Loucy (cell line): ENCODE measurements around the gene TMEM163.

Experiments used
- H2AFZ ChIP-seq: fragments of 200-600 bp; sonication (generic); 2 replicates; pipeline ENCODE4 v1.6.0; 2016; ENCODE audit warnings: antibody characterized with exemption, mild to moderate bottlenecking, low read length, moderate library complexity
- H3F3A ChIP-seq: fragments of 200-600 bp; 2 replicates; pipeline ENCODE4 v1.6.0; 2016; ENCODE audit warnings: antibody characterized with exemption, low read depth, mild to moderate bottlenecking
- H3K27me3 ChIP-seq: fragments of 200-600 bp; sonication (generic); 2 replicates; pipeline ENCODE4 v1.6.1; 2014; ENCODE audit warnings: low read length, mild to moderate bottlenecking; ENCODE audit not compliant: insufficient read depth, poor library complexity, severe bottlenecking
- H3K36me3 ChIP-seq: fragments of 200-600 bp; sonication (generic); 2 replicates; pipeline ENCODE4 v1.6.1; 2016; ENCODE audit warnings: low read length; ENCODE audit not compliant: insufficient read depth
- H3K4me1 ChIP-seq: fragments of 200-600 bp; sonication (generic); 2 replicates; pipeline ENCODE4 v1.5.1; 2014; ENCODE audit warnings: low read length, mild to moderate bottlenecking; ENCODE audit not compliant: insufficient read depth, poor library complexity, severe bottlenecking
- H3K4me2 ChIP-seq: fragments of 200-600 bp; sonication (generic); 2 replicates; pipeline ENCODE4 v1.6.0; 2014; ENCODE audit warnings: antibody characterized with exemption, low read length, low read depth, mild to moderate bottlenecking; ENCODE audit not compliant: poor library complexity, severe bottlenecking
- H3K4me3 ChIP-seq: fragments of 200-600 bp; sonication (generic); 2 replicates; pipeline ENCODE4 v1.5.1; 2014; ENCODE audit warnings: low read length, mild to moderate bottlenecking, mixed read lengths; ENCODE audit not compliant: poor library complexity, severe bottlenecking
- H3K79me2 ChIP-seq: fragments of 200-600 bp; sonication (generic); 2 replicates; pipeline ENCODE4 v1.6.1; 2014; ENCODE audit warnings: low read length; ENCODE audit not compliant: insufficient read depth
- H3K9ac ChIP-seq: fragments of 200-600 bp; sonication (generic); 2 replicates; pipeline ENCODE4 v1.6.0; 2014; ENCODE audit warnings: mild to moderate bottlenecking, low read depth, low read length, moderate library complexity; ENCODE audit not compliant: poor library complexity, severe bottlenecking
- H3K9me2 ChIP-seq: fragments of 200-600 bp; sonication (generic); replicated peaks from 2 replicates; pipeline ENCODE4 v1.6.1; 2016; ENCODE audit warnings: low read depth, low read length, mixed read lengths
- H3K9me3 ChIP-seq: fragments of 200-600 bp; sonication (generic); 2 replicates; pipeline ENCODE4 v1.6.1; 2014; ENCODE audit warnings: mild to moderate bottlenecking, antibody characterized with exemption, low read length, low read depth; ENCODE audit not compliant: insufficient read depth
- H4K20me1 ChIP-seq: fragments of 200-600 bp; sonication (generic); 2 replicates; pipeline ENCODE4 v1.6.0; 2014; ENCODE audit warnings: antibody characterized with exemption, low read length, mild to moderate bottlenecking; ENCODE audit not compliant: insufficient read depth, poor library complexity, severe bottlenecking
- CTCF ChIP-seq: fragments of 200-600 bp; sonication (generic); conservative IDR thresholded peaks from 2 replicates; pipeline ENCODE4 v1.5.1; 2014; ENCODE audit warnings: mild to moderate bottlenecking, antibody characterized with exemption, low read length
- EZH2phosphoT487 ChIP-seq: fragments of 200-600 bp; IDR thresholded peaks from 2 replicates; pipeline ENCODE4 v1.6.1; 2018; ENCODE audit warnings: antibody characterized with exemption, mild to moderate bottlenecking, moderate library complexity, borderline replicate concordance

The TMEM163 gene

GRCh38 chr2:134502104-134502503 is 216.7 kb downstream of the TMEM163 start:
- Histone ChIP-seq H3K27me3 (no peaks in the 10 kb centered on the region), H3K79me2 (no peaks in the 10 kb centered on the region), H3K4me2 (no peak overlapping the region), H3K9me3 (no peaks in the 10 kb centered on the region), H3K9me2 (no peaks in the 10 kb centered on the region), H3K9ac (no peak overlapping the region), H3K36me3 (no peaks in the 10 kb centered on the region), H3K4me3 (no peak overlapping the region), H2AFZ (no peak overlapping the region), H3K4me1 (no peaks in the 10 kb centered on the region), H4K20me1 (no peaks in the 10 kb centered on the region), H3F3A (no peaks in the 10 kb centered on the region)
- TF ChIP-seq EZH2phosphoT487, result no peak
- no peak for TF ChIP-seq CTCF

GRCh38 chr2:134501476-134502091 is 217.2 kb downstream of the TMEM163 start:
- no peaks in the 10 kb centered on the region for H3K9me3 ChIP-seq
- TF ChIP-seq CTCF (no peak), EZH2phosphoT487 (no peak)
- no peak overlapping the region for H2AFZ ChIP-seq
- H3K4me3 ChIP-seq, result no peak overlapping the region
- H4K20me1 ChIP-seq, result no peaks in the 10 kb centered on the region
- no peaks in the 10 kb centered on the region for H3K79me2 ChIP-seq
- H3K9ac ChIP-seq, result no peak overlapping the region
- no peaks in the 10 kb centered on the region for H3K27me3 ChIP-seq
- no peak overlapping the region for H3K4me2 ChIP-seq
- no peaks in the 10 kb centered on the region for H3K9me2 ChIP-seq
- no peaks in the 10 kb centered on the region for H3F3A ChIP-seq
- no peaks in the 10 kb centered on the region for H3K4me1 ChIP-seq
- no peaks in the 10 kb centered on the region for H3K36me3 ChIP-seq

GRCh38 chr2:134500211-134500935 is 218.4 kb downstream of the TMEM163 start:
- H3K9me2 ChIP-seq, result no peaks in the 10 kb centered on the region
- H3K4me3 ChIP-seq, result no peak overlapping the region
- H3K4me1 ChIP-seq, result no peaks in the 10 kb centered on the region
- H3K9ac ChIP-seq, result no peak overlapping the region
- H3K79me2 ChIP-seq, result no peaks in the 10 kb centered on the region
- H3F3A ChIP-seq, result no peaks in the 10 kb centered on the region
- H3K27me3 ChIP-seq, result no peaks in the 10 kb centered on the region
- TF ChIP-seq EZH2phosphoT487, result no peak
- no peak overlapping the region for H2AFZ ChIP-seq
- no peaks in the 10 kb centered on the region for H3K9me3 ChIP-seq
- H3K4me2 ChIP-seq, result no peak overlapping the region
- H3K36me3 ChIP-seq, result no peaks in the 10 kb centered on the region
- H4K20me1 ChIP-seq, result no peaks in the 10 kb centered on the region
